Measurements from ENCODE around the gene ZNF646.
A peak's percentile ranks its signal among the peaks of the same experiment; 100 is the strongest.
"Not testable (repeated sequence)": the region's sequence is repeated elsewhere in the genome, so short reads cannot be mapped to it uniquely, and the experiment has no call there.

Gene ZNF646

GRCh38 chr16:31083081-31083480 is 8.9 kb downstream of the ZNF646 start:
- no peak for DNase-seq

- DNase-seq = no peak
Observed at GRCh38 chr16:31083556-31083955, 9.3 kb downstream of the ZNF646 start.

GRCh38 chr16:31083981-31084380 is 9.8 kb downstream of the ZNF646 start:
- DNase-seq = no peak

GRCh38 chr16:31084584-31085302 is 10.5 kb downstream of the ZNF646 start:
- no peak for DNase-seq

- DNase-seq = no peak
Observed at GRCh38 chr16:31085411-31085810, 11.2 kb downstream of the ZNF646 start.

GRCh38 chr16:31085873-31086628 is 11.8 kb downstream of the ZNF646 start:
- no peak for DNase-seq

- DNase-seq = no peak
Observed at GRCh38 chr16:31086629-31086906, 12.3 kb downstream of the ZNF646 start.

GRCh38 chr16:31087481-31087880 is 13.3 kb downstream of the ZNF646 start:
- DNase-seq = no peak

GRCh38 chr16:31087971-31088370 is 13.7 kb downstream of the ZNF646 start:
- peak in 3 of 56 donors; percentile 4 to 66 (median 11) for DNase-seq

GRCh38 chr16:31088459-31089183 is 14.4 kb downstream of the ZNF646 start, which contains the start of gene PRSS53:
Gene PRSS53, minus strand, starts transcription at chr16:31088943. Its CDS starts 134 bp downstream, at chr16:31088809.
- DNase-seq = no peak

- DNase-seq = no peak
Observed at GRCh38 chr16:31089199-31089598, 15.0 kb downstream of the ZNF646 start.

- no peak for DNase-seq
Observed at GRCh38 chr16:31090540-31090939, 16.3 kb downstream of the ZNF646 start.

- no peak for DNase-seq
Observed at GRCh38 chr16:31092330-31092729, 18.1 kb downstream of the ZNF646 start.

- DNase-seq = peak in 47 of 56 donors; percentile 17 to 75 (median 52)
Observed at GRCh38 chr16:31093132-31093703, 19.0 kb downstream of the ZNF646 start.

GRCh38 chr16:31094088-31094423 is 19.8 kb downstream of the ZNF646 start:
- peak in 6 of 56 donors; percentile 13 to 57 (median 52) for DNase-seq

GRCh38 chr16:31094424-31095120 is 20.4 kb downstream of the ZNF646 start, which contains the start of gene VKORC1:
Gene VKORC1, minus strand, starts transcription at chr16:31094797. Its CDS starts 68 bp downstream, at chr16:31094729.
- DNase-seq = peak; percentile 47 to 97 (median 90)

GRCh38 chr16:31099860-31100638 is 25.8 kb downstream of the ZNF646 start:
- DNase-seq = no peak

GRCh38 chr16:31100876-31101641 is 26.8 kb downstream of the ZNF646 start:
- DNase-seq = not testable (repeated sequence)

GRCh38 chr16:31105677-31106213 is 31.5 kb downstream of the ZNF646 start:
- DNase-seq = peak in 46 of 56 donors; percentile 13 to 83 (median 56)

Data from nucleus accumbens (tissue), 56 donors.